Heart left ventricle (tissue), 13 donors: Measurements from ENCODE around the gene CEMIP2.

Experiments used
- POLR2A ChIP-seq, 2 donors: fragments of 450-650 bp; IDR thresholded peaks; one replicate each; pipeline ENCODE4 v1.6.1; 2017; ENCODE audit warnings: antibody characterized with exemption in 2 of 2, mild to moderate bottlenecking in 2 of 2, moderate library complexity in 2 of 2
- TF ChIP-seq, protein P1 (sequence below), 12 donors: fragments of 200-600 bp; sonication (generic) in 4 of 12; IDR thresholded peaks; one replicate each; pipeline versions ENCODE4 v1.5.0 to v1.8.0; 2018 to 2022; ENCODE audit warnings: antibody characterized with exemption in 12 of 12, mild to moderate bottlenecking in 5 of 12
- donor health status: ischemic (EF 13 %, LVEDD 7.1; RV severe dilation, severe dysfunction).
- donor health status: DM: no; HTN: yes; CAD: no.
- donor health status: DM: no; HTN: no; CAD: no.
- donor health status: ischemic (EF 25% LVEDD 6.9; RV normal size, moderate dysfunction).
- donor health status: ischemic (EF 25% LVEDD 5.7; RV mildly dilated, moderate dysfunction).
- donor health status: ischemic (EF 35%, LVEDD 5.7; RV mildly dilated, moderate dysfunction).
- donor health status: nonischemic (EF 11% LVEDD 7.7; RV severe dilation, severe dysfunction).
- donor health status: DM: yes; HTN: yes; CAD: no.
- donor health status: PGD.
- donor health status: ischemic (EF 29% LVEDD 5.4; RV normal size, mild dysfunction).
- donor health status: nonischemic (EF 23%, LVEDD 6.1; RV moderate dilation, normal function).

GRCh38 chr9:71646131-71646530, 122.2 kb downstream of the CEMIP2 start:
- TF ChIP-seq, protein P1, sequence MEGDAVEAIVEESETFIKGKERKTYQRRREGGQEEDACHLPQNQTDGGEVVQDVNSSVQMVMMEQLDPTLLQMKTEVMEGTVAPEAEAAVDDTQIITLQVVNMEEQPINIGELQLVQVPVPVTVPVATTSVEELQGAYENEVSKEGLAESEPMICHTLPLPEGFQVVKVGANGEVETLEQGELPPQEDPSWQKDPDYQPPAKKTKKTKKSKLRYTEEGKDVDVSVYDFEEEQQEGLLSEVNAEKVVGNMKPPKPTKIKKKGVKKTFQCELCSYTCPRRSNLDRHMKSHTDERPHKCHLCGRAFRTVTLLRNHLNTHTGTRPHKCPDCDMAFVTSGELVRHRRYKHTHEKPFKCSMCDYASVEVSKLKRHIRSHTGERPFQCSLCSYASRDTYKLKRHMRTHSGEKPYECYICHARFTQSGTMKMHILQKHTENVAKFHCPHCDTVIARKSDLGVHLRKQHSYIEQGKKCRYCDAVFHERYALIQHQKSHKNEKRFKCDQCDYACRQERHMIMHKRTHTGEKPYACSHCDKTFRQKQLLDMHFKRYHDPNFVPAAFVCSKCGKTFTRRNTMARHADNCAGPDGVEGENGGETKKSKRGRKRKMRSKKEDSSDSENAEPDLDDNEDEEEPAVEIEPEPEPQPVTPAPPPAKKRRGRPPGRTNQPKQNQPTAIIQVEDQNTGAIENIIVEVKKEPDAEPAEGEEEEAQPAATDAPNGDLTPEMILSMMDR (IDR thresholded peaks at IDR 0.05): no peak
- TF ChIP-seq POLR2A (IDR thresholded peaks at IDR 0.05): no peak
